Ovary (tissue), 9 donors: ENCODE results near the gene STOM. TPM values are rescaled to one million over a fixed set of nuclear protein-coding genes. Genes with fewer than 3 reads are reported as not detected.

Experiments used
- DNase-seq, 5 donors: peaks; one replicate each; pipeline ENCODE4 v3.0.0-alpha.2; 2019 to 2020
- H3K27ac ChIP-seq, 2 donors: fragments of 200-600 bp; one replicate each; pipeline versions ENCODE4 v1.5.1 to v1.8.0; 2019 to 2022
- H3K27me3 ChIP-seq: fragments of 200-600 bp; one replicate; pipeline ENCODE4 v1.8.0; 2022
- H3K36me3 ChIP-seq: fragments of 200-600 bp; sonication (generic); one replicate; pipeline ENCODE4 v1.5.1; 2019
- H3K4me1 ChIP-seq: one replicate; pipeline ENCODE4 v1.8.1; 2013; ENCODE audit warnings: mild to moderate bottlenecking, moderate library complexity; ENCODE audit not compliant: insufficient read depth
- H3K4me3 ChIP-seq: fragments of 200-600 bp; sonication (generic); one replicate; pipeline ENCODE4 v1.5.1; 2017
- H3K9me3 ChIP-seq, 2 donors: fragments of 200-600 bp in 1 of 2; sonication (generic) in 1 of 2; one replicate each; pipeline versions ENCODE4 v1.5.1 to v1.8.1; 2013 to 2019; ENCODE audit warnings: mild to moderate bottlenecking in 1 of 2, moderate library complexity in 1 of 2
- EP300 ChIP-seq: sonication (generic); formaldehyde crosslinking; IDR thresholded peaks from one replicate; pipeline ENCODE4 v1.6.1; 2017; ENCODE audit warnings: antibody characterized with exemption
- POLR2A ChIP-seq: fragments of 450-650 bp; IDR thresholded peaks from one replicate; pipeline ENCODE4 v1.6.1; 2017; ENCODE audit warnings: antibody characterized with exemption, mild to moderate bottlenecking, moderate library complexity
- WGBS, 3 donors: extraction: QIAGEN DNeasy Blood & Tissue Kit in 1 of 3; methylation state at CpG; one replicate each; pipeline versions ENCODE4 v1.1.5 to v1.1.7; 2013 to 2017; 5-methylcytosine and 5-hydroxymethylcytosine counted together
- intact Hi-C, 4 donors: fragments of 100-400 bp; cut with DNase I; formaldehyde crosslinking; loops; one replicate each; pipeline versions ENCODE4 v1.11.0 to v1.15.1; 2022 to 2023
- polyA plus RNA-seq, 2 donors: library from polyadenylated mRNA; stranded (reverse); fragments of 200-250 nt in 1 of 2; fragments of 350-450 nt in 1 of 2; fragmentation: Illumina TruSeq in 1 of 2; extraction: RNeasy Lipid Tissue Mini Kit (QIAGEN cat#74804) in 1 of 2; gene quantifications; one replicate each; pipeline ENCODE4 v1.2.3, GENCODE V29; 2013 to 2014
- total RNA-seq, 7 donors: library from RNA; depleted of rRNA in 2 of 7; stranded (reverse); fragments of >200 nt in 2 of 7; fragmentation: NEBNext Ultra II Directional in 3 of 7; extraction: Animal tissue kit (Norgen Biotek cat#: 25700) in 3 of 7; gene quantifications; one replicate each; pipeline versions ENCODE4 v1.1.0 to v1.2.4, GENCODE V29; 2016 to 2023
- TF ChIP-seq, protein P1 (sequence below), 3 donors: fragments of 450-650 bp in 2 of 3; fragments of 200-600 bp in 1 of 3; IDR thresholded peaks; one replicate each; pipeline versions ENCODE4 v1.5.1 to v1.8.0; 2016 to 2022; ENCODE audit warnings: antibody characterized with exemption in 3 of 3, mild to moderate bottlenecking in 1 of 3
- donor health status: DM: no; HTN: no; CAD: no; lungs with moderate emphysema.
- donor health status: DM: no; HTN: no; CAD: no.
- donor health status: Bipolar disorder and iron deficiency.
- donor health status: DM: yes; HTN: yes; CAD: no.
- donor health status: DM: no; HTN: no; CAD: no.
- donor health status: DM: yes; HTN: yes; CAD: no.

STOM gene
- total and polyA plus RNA-seq, 9 donors, result 73.1 to 205 (median 164) TPM

DNA sequence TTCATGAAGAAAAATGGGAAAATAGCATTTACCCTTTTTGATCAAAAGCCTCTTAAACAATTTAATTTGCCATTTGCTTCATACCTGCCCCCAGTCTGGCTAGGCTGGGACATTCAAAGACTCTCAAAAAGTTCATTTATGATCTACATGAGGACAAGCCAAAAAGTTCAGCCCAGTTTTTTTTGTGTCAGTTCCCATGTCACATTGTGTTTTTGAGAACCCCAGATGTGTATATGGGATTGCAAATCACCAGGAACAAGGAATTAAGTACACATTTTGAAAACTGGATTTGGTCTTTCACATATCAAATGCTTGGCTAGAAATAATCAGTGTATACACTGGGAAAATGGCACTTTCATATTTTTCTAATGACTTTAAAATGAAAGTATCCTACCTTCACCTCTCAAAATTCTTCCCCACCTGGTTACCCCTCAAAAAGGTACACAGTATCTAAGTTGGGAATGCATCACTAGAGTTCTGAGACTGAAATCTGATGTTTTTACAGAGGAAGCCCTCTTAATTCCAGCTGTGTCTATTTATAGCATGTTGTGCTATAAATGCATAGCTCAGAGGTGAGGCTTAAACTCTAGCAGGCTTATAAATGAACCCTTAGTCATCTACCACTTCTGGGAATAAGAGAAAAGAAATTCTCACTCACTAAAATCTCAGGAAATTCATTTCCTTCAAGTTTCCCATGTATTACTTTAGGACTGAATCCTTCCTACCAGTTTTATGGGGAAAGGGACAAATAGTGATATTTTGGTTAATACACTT is 9.3 kb downstream of the STOM start:
- H3K4me3 ChIP-seq, result no peak overlapping the region
- TF ChIP-seq EP300 (no peak), POLR2A (no peak)
- TF ChIP-seq, protein P1, sequence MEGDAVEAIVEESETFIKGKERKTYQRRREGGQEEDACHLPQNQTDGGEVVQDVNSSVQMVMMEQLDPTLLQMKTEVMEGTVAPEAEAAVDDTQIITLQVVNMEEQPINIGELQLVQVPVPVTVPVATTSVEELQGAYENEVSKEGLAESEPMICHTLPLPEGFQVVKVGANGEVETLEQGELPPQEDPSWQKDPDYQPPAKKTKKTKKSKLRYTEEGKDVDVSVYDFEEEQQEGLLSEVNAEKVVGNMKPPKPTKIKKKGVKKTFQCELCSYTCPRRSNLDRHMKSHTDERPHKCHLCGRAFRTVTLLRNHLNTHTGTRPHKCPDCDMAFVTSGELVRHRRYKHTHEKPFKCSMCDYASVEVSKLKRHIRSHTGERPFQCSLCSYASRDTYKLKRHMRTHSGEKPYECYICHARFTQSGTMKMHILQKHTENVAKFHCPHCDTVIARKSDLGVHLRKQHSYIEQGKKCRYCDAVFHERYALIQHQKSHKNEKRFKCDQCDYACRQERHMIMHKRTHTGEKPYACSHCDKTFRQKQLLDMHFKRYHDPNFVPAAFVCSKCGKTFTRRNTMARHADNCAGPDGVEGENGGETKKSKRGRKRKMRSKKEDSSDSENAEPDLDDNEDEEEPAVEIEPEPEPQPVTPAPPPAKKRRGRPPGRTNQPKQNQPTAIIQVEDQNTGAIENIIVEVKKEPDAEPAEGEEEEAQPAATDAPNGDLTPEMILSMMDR (IDR thresholded peaks at IDR 0.05), result no peak
- no peak for DNase-seq
- peaks cover 4% of the 10 kb centered on the region for H3K4me1 ChIP-seq
- peak overlapping the region in 1 of 2 donors; percentile 1 for H3K27ac ChIP-seq
- H3K9me3 ChIP-seq, result no peaks in the 10 kb centered on the region
- intact Hi-C loops, result no loop called here
- no peaks in the 10 kb centered on the region for H3K36me3 ChIP-seq
- no peaks in the 10 kb centered on the region for H3K27me3 ChIP-seq

DNA sequence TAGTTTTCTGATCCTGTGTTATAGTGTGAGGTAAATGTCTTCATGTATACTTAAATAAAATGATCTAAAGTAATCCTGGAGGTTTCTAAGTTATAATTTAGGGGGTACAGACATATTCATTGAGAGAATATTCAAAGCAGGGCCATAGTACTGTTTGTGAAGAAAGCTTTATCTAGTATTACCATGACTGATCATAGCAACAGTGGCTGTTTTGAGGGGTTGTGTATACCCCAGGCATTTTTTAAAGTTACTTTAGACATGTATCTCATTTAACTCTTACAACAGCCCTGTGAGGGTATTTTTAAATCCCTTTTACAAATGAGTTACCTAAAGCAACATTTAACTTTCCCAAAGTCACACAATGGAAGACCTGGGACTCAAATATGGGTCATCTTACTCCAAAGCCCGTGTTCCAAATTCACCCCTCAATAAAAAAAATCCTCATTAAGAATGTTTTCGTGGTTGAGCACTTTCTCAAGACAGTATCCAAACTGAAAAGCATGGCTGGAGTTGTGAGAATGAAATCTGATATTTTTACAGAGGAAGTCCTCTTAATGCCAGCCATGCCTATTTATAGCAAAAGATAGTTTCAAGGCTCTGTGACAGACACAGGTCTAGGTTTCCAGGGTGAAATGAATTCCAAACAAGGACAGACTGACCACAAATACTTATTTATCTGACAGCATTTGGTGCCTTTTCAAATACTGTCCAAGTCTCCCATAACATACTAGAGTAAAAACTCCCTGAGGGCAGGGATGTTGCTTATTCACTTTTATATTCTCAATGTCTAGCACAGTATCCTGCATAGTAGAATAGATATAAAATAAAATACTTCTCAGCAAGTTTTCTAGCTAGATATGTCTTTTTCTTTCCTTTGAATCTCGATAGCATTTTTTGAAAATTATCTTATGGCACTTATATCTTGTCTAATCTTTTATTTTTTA is 10.4 kb downstream of the STOM start:
- DNase-seq, result no peak
- peaks cover 6% of the 10 kb centered on the region for H3K4me1 ChIP-seq
- WGBS, 3 donors, result 82 to 92% (median 86%) methylated on average over 3 of the region's 3 CpGs
- no peak for TF ChIP-seq EP300
- no peak for TF ChIP-seq POLR2A
- TF ChIP-seq, protein P1 (IDR thresholded peaks at IDR 0.05), result no peak
- intact Hi-C loops, result no loop called here
- H3K27ac ChIP-seq, result no peak overlapping the region
- no peaks in the 10 kb centered on the region for H3K9me3 ChIP-seq
- H3K27me3 ChIP-seq, result no peaks in the 10 kb centered on the region
- H3K4me3 ChIP-seq, result no peak overlapping the region
- no peaks in the 10 kb centered on the region for H3K36me3 ChIP-seq

DNA sequence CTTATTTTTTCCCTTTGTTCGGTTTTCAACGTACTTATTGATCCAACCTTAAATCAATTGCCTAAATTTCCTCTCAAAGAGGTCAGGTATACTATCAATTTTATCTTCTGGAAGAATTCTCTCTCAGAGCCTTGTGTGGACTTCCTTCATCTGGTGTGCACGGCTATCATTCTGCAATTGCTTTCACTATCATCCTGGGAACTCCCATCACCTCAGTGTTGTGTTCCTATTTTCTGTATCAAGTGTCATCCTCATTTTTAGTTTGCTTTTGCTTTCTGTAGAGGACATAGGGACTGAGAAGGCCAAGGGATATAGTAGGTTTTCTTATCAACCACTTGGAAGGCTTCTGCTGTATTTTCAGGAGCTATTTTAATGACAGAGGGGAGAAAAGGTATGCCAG is 11.3 kb downstream of the STOM start:
- H3K4me3 ChIP-seq, result no peak overlapping the region
- TF ChIP-seq, protein P1 (IDR thresholded peaks at IDR 0.05), result no peak
- TF ChIP-seq EP300 (no peak), POLR2A (no peak)
- no peak for DNase-seq
- H3K36me3 ChIP-seq, result no peaks in the 10 kb centered on the region
- intact Hi-C loops, result no loop called here
- H3K27ac ChIP-seq, result peak overlapping the region in 1 of 2 donors; percentile 8
- H3K4me1 ChIP-seq, result peaks cover 12% of the 10 kb centered on the region
- WGBS, 3 donors, result 72 to 75% (median 75%) methylated on average over 3 of the region's 3 CpGs
- H3K9me3 ChIP-seq, result no peaks in the 10 kb centered on the region
- no peaks in the 10 kb centered on the region for H3K27me3 ChIP-seq

DNA sequence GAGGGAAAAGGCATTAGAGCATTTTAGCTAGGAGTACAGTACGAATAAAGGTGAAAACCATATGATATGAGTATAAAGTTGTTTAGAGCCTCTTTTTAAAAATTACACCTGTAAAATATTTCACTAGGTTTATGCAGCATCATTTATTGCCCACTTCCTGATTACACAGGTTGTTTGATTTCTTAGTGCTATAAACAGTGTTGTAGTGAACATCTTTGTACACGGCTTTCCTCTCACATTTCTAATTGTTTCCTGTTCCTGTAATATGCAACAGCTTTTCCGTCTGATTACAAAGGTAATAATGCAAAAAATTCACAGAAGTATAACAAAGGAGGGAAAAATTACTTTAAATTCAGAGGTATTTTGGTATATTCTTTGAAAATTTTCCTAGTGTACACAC is 13.0 kb downstream of the STOM start:
- no peak overlapping the region for H3K27ac ChIP-seq
- no peak overlapping the region for H3K4me3 ChIP-seq
- no peak for DNase-seq
- no peaks in the 10 kb centered on the region for H3K36me3 ChIP-seq
- no peaks in the 10 kb centered on the region for H3K9me3 ChIP-seq
- H3K4me1 ChIP-seq, result peaks cover 15% of the 10 kb centered on the region
- intact Hi-C loops, result no loop called here
- WGBS, 3 donors, result 86 to 93% (median 91%) methylated on average over 3 of the region's 3 CpGs
- TF ChIP-seq, protein P1 (IDR thresholded peaks at IDR 0.05), result no peak
- TF ChIP-seq POLR2A, result no peak
- TF ChIP-seq EP300, result no peak
- H3K27me3 ChIP-seq, result no peaks in the 10 kb centered on the region
